Prostate gland (tissue), 2 donors: Measurements from ENCODE around the gene PROM1.

Experiments
- POLR2A ChIP-seq: fragments of 450-650 bp; IDR thresholded peaks from one replicate; pipeline ENCODE4 v1.6.1; 2016; ENCODE audit warnings: antibody characterized with exemption, mild to moderate bottlenecking
- POLR2AphosphoS5 ChIP-seq: sonication (generic); formaldehyde crosslinking; IDR thresholded peaks from one replicate; pipeline ENCODE4 v1.6.1; 2017; ENCODE audit warnings: antibody characterized with exemption
- TF ChIP-seq, protein P1 (sequence below), 4 experiments: fragments of 200-600 bp in 2 of 4; fragments of 450-650 bp in 2 of 4; sonication (generic) in 2 of 4; IDR thresholded peaks; 1 replicate in 3 of 4; 2 replicates in 1 of 4; pipeline ENCODE4 v1.5.1; 2016 to 2019; ENCODE audit warnings: antibody characterized with exemption in 4 of 4, mild to moderate bottlenecking in 2 of 4, moderate library complexity in 2 of 4

DNA sequence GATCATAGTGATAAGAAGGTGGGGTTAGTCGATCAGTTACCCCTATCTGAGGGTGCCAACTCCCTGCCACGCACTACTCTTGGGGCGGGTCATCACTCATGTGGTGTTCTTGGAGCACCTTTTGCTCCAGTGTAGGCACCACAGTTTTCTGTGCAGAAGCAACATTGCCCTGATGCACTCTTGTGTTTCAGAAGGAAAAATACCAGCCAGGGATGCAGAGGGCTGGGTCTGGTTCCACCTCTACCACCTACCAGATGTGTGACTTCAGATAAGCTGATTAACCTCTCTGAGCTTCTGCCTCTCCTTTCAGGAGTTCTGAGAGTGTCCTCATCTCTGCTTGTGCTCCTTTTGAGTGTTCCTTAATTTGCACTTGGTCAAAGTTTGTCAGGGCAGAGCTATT, 29.9 kb upstream of the PROM1 start:
- TF ChIP-seq, protein P1, sequence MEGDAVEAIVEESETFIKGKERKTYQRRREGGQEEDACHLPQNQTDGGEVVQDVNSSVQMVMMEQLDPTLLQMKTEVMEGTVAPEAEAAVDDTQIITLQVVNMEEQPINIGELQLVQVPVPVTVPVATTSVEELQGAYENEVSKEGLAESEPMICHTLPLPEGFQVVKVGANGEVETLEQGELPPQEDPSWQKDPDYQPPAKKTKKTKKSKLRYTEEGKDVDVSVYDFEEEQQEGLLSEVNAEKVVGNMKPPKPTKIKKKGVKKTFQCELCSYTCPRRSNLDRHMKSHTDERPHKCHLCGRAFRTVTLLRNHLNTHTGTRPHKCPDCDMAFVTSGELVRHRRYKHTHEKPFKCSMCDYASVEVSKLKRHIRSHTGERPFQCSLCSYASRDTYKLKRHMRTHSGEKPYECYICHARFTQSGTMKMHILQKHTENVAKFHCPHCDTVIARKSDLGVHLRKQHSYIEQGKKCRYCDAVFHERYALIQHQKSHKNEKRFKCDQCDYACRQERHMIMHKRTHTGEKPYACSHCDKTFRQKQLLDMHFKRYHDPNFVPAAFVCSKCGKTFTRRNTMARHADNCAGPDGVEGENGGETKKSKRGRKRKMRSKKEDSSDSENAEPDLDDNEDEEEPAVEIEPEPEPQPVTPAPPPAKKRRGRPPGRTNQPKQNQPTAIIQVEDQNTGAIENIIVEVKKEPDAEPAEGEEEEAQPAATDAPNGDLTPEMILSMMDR (IDR thresholded peaks at IDR 0.05): no peak
- TF ChIP-seq POLR2A (no peak), POLR2AphosphoS5 (no peak)
